Measurements from ENCODE around the gene BPHL. TPM values are rescaled to one million over a fixed set of nuclear protein-coding genes. Genes with fewer than 3 reads are reported as not detected.

Gene BPHL
- total and polyA plus RNA-seq, 2 experiments from 2014 or later, result 22.8 to 45.5 TPM

DNA sequence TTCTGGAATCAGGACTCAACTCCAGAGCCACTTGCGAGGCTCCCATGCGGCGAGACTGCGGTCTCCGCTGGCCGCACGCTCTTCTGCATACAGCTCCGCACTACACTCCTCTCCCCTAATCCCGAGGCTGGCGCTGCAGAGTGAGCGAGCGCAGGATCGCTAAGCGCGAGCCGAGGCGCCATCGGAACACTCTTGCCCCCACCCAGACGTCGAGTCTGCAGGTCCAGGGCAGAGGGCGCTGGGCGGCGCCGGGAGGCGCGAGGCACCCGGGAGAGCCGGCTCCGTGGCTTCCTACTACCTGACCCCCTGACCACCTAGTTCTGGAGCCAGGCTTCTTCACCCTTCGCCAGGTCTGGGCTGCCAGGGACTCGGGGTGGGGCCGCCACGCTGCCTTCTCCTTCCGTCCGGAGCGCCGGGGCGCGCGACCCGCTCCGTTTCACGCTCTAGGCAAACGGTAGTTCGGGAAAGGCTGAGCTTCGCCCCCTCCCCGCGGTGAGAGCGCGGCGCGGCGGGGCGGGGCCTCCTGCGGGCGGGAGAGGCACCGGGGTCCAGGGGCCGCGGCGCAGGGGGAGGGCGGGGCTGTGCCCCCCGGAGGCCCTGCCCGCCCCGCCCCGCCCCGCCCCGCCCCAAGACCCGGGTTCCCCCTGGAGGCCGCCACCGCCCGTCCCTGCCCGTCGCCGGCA, 44.2 kb downstream of the BPHL start:
- H3K27me3 Mint-ChIP-seq (ENCODE audit: insufficient read depth, low read depth, poor library complexity), result peaks cover 19% of the 10 kb centered on the region
- TF ChIP-seq POLR2AphosphoS5 (IDR thresholded peaks at IDR 0.05; ENCODE audit: low read depth), result peak; percentile 82
- TF ChIP-seq, protein P1, sequence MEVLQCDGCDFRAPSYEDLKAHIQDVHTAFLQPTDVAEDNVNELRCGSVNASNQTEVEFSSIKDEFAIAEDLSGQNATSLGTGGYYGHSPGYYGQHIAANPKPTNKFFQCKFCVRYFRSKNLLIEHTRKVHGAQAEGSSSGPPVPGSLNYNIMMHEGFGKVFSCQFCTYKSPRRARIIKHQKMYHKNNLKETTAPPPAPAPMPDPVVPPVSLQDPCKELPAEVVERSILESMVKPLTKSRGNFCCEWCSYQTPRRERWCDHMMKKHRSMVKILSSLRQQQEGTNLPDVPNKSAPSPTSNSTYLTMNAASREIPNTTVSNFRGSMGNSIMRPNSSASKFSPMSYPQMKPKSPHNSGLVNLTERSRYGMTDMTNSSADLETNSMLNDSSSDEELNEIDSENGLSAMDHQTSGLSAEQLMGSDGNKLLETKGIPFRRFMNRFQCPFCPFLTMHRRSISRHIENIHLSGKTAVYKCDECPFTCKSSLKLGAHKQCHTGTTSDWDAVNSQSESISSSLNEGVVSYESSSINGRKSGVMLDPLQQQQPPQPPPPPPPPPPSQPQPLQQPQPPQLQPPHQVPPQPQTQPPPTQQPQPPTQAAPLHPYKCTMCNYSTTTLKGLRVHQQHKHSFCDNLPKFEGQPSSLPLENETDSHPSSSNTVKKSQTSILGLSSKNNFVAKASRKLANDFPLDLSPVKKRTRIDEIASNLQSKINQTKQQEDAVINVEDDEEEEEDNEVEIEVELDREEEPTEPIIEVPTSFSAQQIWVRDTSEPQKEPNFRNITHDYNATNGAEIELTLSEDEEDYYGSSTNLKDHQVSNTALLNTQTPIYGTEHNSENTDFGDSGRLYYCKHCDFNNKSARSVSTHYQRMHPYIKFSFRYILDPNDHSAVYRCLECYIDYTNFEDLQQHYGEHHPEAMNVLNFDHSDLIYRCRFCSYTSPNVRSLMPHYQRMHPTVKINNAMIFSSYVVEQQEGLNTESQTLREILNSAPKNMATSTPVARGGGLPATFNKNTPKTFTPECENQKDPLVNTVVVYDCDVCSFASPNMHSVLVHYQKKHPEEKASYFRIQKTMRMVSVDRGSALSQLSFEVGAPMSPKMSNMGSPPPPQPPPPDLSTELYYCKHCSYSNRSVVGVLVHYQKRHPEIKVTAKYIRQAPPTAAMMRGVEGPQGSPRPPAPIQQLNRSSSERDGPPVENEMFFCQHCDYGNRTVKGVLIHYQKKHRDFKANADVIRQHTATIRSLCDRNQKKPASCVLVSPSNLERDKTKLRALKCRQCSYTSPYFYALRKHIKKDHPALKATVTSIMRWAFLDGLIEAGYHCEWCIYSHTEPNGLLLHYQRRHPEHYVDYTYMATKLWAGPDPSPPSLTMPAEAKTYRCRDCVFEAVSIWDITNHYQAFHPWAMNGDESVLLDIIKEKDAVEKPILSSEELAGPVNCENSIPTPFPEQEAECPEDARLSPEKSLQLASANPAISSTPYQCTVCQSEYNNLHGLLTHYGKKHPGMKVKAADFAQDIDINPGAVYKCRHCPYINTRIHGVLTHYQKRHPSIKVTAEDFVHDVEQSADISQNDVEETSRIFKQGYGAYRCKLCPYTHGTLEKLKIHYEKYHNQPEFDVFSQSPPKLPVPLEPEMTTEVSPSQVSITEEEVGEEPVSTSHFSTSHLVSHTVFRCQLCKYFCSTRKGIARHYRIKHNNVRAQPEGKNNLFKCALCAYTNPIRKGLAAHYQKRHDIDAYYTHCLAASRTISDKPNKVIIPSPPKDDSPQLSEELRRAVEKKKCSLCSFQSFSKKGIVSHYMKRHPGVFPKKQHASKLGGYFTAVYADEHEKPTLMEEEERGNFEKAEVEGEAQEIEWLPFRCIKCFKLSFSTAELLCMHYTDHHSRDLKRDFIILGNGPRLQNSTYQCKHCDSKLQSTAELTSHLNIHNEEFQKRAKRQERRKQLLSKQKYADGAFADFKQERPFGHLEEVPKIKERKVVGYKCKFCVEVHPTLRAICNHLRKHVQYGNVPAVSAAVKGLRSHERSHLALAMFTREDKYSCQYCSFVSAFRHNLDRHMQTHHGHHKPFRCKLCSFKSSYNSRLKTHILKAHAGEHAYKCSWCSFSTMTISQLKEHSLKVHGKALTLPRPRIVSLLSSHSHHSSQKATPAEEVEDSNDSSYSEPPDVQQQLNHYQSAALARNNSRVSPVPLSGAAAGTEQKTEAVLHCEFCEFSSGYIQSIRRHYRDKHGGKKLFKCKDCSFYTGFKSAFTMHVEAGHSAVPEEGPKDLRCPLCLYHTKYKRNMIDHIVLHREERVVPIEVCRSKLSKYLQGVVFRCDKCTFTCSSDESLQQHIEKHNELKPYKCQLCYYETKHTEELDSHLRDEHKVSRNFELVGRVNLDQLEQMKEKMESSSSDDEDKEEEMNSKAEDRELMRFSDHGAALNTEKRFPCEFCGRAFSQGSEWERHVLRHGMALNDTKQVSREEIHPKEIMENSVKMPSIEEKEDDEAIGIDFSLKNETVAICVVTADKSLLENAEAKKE (CRISPR knock-in tag; IDR thresholded peaks at IDR 0.05), result no peak
- peak overlapping the region; percentile 79 for H3K4me2 ChIP-seq
- peaks cover 73% of the 10 kb centered on the region for H3K4me1 ChIP-seq (ENCODE audit: insufficient read depth)
- peaks cover 3% of the 10 kb centered on the region; the same call in 1 of the 3 replicates for H3K36me3 Mint-ChIP-seq (ENCODE audit: low read depth)
- peaks cover 5% of the 10 kb centered on the region; the same call in 1 of the 2 replicates for H3K79me2 ChIP-seq (replicated peaks; ENCODE audit: insufficient read depth)
- no peaks in the 10 kb centered on the region for H3K27me3 ChIP-seq (ENCODE audit: insufficient read depth)
- H3K4me3 ChIP-seq, result peak overlapping the region; percentile 76
- peaks cover 36% of the 10 kb centered on the region for H3F3A ChIP-seq (replicated peaks; ENCODE audit: low read depth)
- no peaks in the 10 kb centered on the region for H3K9me2 ChIP-seq (ENCODE audit: insufficient read depth)
- ATAC-seq (peak; percentile 69), DNase-seq (ENCODE audit: low spot score) (peak; percentile 89)
- H3K36me3 ChIP-seq (ENCODE audit: insufficient read depth), result no peaks in the 10 kb centered on the region
- no peaks in the 10 kb centered on the region for H4K20me1 ChIP-seq (replicated peaks; ENCODE audit: insufficient read depth)
- H3K27ac ChIP-seq (ENCODE audit: low read depth), result peak overlapping the region; percentile 87; the same call in 1 of the 2 replicates
- H2AFZ ChIP-seq, result peak overlapping the region; percentile 78; the same call in 1 of the 2 replicates
- H3K27ac Mint-ChIP-seq, result peak overlapping the region; percentile 82
- peak overlapping the region; percentile 80 for H3K4me3 Mint-ChIP-seq
- H3K4me1 Mint-ChIP-seq, result peaks cover 80% of the 10 kb centered on the region
- peaks cover 6% of the 10 kb centered on the region; the same call in 2 of the 3 replicates for H3K9me3 Mint-ChIP-seq

GRCh38 chr6:3163248-3163594, 44.7 kb downstream of the BPHL start:
- Histone ChIP-seq H3K9me2 (ENCODE audit: insufficient read depth) (no peaks in the 10 kb centered on the region), H3K4me1 (ENCODE audit: insufficient read depth) (peaks cover 73% of the 10 kb centered on the region), H3K36me3 (ENCODE audit: insufficient read depth) (no peaks in the 10 kb centered on the region), H3K27ac (ENCODE audit: low read depth) (no peak overlapping the region), H3F3A (replicated peaks; ENCODE audit: low read depth) (peaks cover 36% of the 10 kb centered on the region), H3K79me2 (replicated peaks; ENCODE audit: insufficient read depth) (peaks cover 5% of the 10 kb centered on the region; the same call in 1 of the 2 replicates), H3K27me3 (ENCODE audit: insufficient read depth) (no peaks in the 10 kb centered on the region), H2AFZ (no peak overlapping the region), H3K4me2 (peak overlapping the region; percentile 74), H3K4me3 (peak overlapping the region; percentile 76), H4K20me1 (replicated peaks; ENCODE audit: insufficient read depth) (no peaks in the 10 kb centered on the region)
- peaks cover 19% of the 10 kb centered on the region for H3K27me3 Mint-ChIP-seq (ENCODE audit: insufficient read depth, low read depth, poor library complexity)
- H3K4me3 Mint-ChIP-seq, result peak overlapping the region; percentile 75
- ATAC-seq (no peak), DNase-seq (ENCODE audit: low spot score) (no peak)
- peaks cover 80% of the 10 kb centered on the region for H3K4me1 Mint-ChIP-seq
- peak overlapping the region; percentile 82 for H3K27ac Mint-ChIP-seq
- H3K9me3 Mint-ChIP-seq, result peaks cover 8% of the 10 kb centered on the region; the same call in 2 of the 3 replicates
- peaks cover 5% of the 10 kb centered on the region; the same call in 1 of the 3 replicates for H3K36me3 Mint-ChIP-seq (ENCODE audit: low read depth)
- TF ChIP-seq CREB1 (CRISPR knock-in tag; IDR thresholded peaks at IDR 0.05; ENCODE audit: low read depth), result no peak
- TF ChIP-seq, protein P2, sequence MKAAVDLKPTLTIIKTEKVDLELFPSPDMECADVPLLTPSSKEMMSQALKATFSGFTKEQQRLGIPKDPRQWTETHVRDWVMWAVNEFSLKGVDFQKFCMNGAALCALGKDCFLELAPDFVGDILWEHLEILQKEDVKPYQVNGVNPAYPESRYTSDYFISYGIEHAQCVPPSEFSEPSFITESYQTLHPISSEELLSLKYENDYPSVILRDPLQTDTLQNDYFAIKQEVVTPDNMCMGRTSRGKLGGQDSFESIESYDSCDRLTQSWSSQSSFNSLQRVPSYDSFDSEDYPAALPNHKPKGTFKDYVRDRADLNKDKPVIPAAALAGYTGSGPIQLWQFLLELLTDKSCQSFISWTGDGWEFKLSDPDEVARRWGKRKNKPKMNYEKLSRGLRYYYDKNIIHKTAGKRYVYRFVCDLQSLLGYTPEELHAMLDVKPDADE (IDR thresholded peaks at IDR 0.05), result no peak
- TF ChIP-seq STAT1 (IDR thresholded peaks at IDR 0.05; ENCODE audit: unreplicated experiment), result no peak
- no peak for TF ChIP-seq EZH2phosphoT487 (IDR thresholded peaks at IDR 0.05; ENCODE audit: unreplicated experiment)
- TF ChIP-seq ZNF331 (CRISPR knock-in tag; IDR thresholded peaks at IDR 0.05; ENCODE audit: low read depth), result no peak
- TF ChIP-seq CTCF (conservative IDR thresholded peaks at IDR 0.05; ENCODE audit: low read depth in 2 of 2), result no peak; a peak in 1 of 4 replicates
- TF ChIP-seq NANOG (IDR thresholded peaks at IDR 0.05; ENCODE audit: borderline replicate concordance), result no peak
